Activated naive CD8-positive, alpha-beta T cell treated with anti-CD3 and anti-CD28 coated beads, Interleukin-2, amount 10 ng/mL, durations not matched to agents 7 days and 5 days (primary cell): ENCODE results near the gene MRPL23. TPM values are rescaled to one million over a fixed set of nuclear protein-coding genes. Genes with fewer than 3 reads are reported as not detected.

ENCODE experiments used
- ATAC-seq: fragments of 150-1000 bp; cut with Tn5 transposase; one replicate; pipeline ENCODE4 v1.10.0; 2021; ENCODE audit warnings: low read depth, moderate library complexity
- POLR2A ChIA-PET: fragments of 350-600 bp; sonication (Branson Sonifier 250); formaldehyde crosslinking; loops from one replicate; lab custom pipeline; 2021; ENCODE audit warnings: antibody characterized with exemption; lab: Charles Lee
- DNase-seq: peaks from one replicate; pipeline ENCODE4 v3.0.0; 2021
- H3K27ac Mint-ChIP-seq: one replicate; pipeline ENCODE4 v1.8.0; 2022; ENCODE audit warnings: mild to moderate bottlenecking, mixed read lengths
- H3K27me3 Mint-ChIP-seq: one replicate; pipeline ENCODE4 v1.8.0; 2022; ENCODE audit warnings: mild to moderate bottlenecking, moderate library complexity, mixed read lengths
- H3K36me3 Mint-ChIP-seq: one replicate; pipeline ENCODE4 v1.8.0; 2021; ENCODE audit warnings: mild to moderate bottlenecking, mixed read lengths
- H3K4me1 Mint-ChIP-seq: one replicate; pipeline ENCODE4 v1.8.0; 2021; ENCODE audit warnings: mixed read lengths
- H3K4me3 Mint-ChIP-seq: one replicate; pipeline ENCODE4 v1.8.0; 2022; ENCODE audit warnings: mild to moderate bottlenecking, moderate library complexity, mixed read lengths
- H3K9me3 Mint-ChIP-seq: one replicate; pipeline ENCODE4 v1.8.0; 2021; ENCODE audit warnings: mixed read lengths
- total RNA-seq, 2 experiments: library from RNA; stranded (reverse); gene quantifications; one replicate each; pipeline ENCODE4 v1.2.3, GENCODE V29; 2021

Gene MRPL23
- total RNA-seq: 10 to 100 TPM; 76.2 to 77.7 TPM

DNA sequence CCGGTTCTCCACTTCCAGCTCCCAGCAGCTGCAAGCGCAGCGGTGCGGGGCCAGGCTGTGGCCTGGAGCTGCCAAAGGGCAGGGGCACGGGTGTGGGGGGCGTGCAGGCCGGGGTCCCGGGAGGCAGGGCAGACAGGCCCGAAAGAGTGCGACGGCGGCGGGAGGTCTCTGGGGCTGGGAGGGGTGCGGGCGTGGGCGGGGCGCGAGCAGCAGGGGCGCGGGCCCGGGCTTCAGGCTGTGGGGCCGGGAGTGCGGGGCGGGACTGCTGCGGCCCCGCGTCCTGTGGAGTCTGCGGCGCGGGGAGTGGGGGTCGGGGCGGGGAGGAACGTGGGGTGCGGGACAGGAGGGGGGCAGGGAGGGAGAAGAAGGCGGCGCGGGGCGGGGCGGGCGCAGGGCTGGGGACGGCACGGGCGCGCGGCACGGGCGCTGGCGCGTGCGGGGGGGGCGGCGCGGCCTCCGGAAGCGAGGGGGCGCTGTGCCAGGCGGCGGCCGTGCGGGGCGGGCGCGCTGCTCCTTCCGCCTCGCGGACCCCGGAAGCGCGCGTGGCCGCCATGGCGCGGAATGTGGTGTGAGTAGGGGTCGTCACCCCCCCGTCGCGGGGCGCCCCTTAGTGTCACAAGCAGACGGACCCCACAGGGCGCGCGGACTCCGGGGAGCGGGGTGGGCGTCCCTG is at the start of gene MRPL23:
MRPL23 (plus strand) TSS at position 521 of the 673 bp plus-strand sequence; CDS start at position 552, 31 bp downstream.
- peak; percentile 72 for ATAC-seq
- no peaks in the 10 kb centered on the region for H3K36me3 Mint-ChIP-seq
- peak; percentile 54 for DNase-seq
- POLR2A ChIA-PET: interaction anchor here (0.9 to 2.4 kb wide), 4 partner anchors 9 to 94 kb away, joined by 3 to 10 read pairs (median 6); partner anchors contain the start of gene LSP1
- no peaks in the 10 kb centered on the region for H3K4me1 Mint-ChIP-seq
- H3K27ac Mint-ChIP-seq: no peak within 1 kb of the TSS
- H3K9me3 Mint-ChIP-seq: no peaks in the 10 kb centered on the region
- no peaks in the 10 kb centered on the region for H3K27me3 Mint-ChIP-seq
- no peak within 1 kb of the TSS for H3K4me3 Mint-ChIP-seq

DNA sequence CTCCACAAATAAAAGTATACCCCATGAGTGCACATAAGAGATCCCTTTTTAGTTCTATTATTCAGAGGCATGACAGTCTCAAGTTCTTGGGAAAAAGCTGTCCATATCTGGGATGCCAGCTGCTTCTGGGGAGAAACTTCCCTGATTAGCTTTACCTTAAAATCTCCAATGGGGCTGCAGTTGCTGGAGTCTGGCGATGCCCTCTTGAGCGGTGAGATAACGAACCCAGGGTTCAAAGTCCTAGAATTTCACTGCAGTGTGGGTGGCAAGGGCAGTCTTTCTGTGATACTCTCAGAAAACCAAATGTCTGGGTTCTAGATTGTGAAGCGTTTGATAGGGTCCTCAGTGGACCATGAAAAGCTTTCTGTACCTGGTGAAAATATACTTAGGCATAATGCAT is 48.0 kb upstream of the MRPL23 start:
- Mint-ChIP-seq H3K4me3 (no peak overlapping the region), H3K27ac (no peak overlapping the region), H3K4me1 (no peaks in the 10 kb centered on the region), H3K27me3 (peaks cover 28% of the 10 kb centered on the region), H3K9me3 (no peaks in the 10 kb centered on the region), H3K36me3 (no peaks in the 10 kb centered on the region)
- ATAC-seq (no peak), DNase-seq (no peak)
- POLR2A ChIA-PET: no interaction called here

DNA sequence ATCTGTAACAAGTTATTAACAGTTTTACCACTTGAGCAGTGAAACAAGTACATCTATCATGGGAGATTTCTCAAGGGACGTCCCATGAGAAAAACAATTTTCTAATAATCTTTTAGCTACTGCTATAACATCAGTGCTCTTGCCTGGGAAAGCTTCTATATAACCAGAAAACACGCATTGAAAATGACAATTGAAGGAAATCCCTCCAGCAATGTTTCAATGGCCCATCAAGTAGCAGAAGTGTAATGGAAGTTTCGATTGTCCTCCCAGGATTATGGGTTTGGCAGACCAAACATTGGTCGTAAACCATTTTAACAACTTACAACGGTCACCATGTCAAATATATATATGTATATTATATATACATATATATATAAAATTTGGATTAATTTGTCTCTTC is 47.4 kb upstream of the MRPL23 start:
- no peak for DNase-seq
- no peaks in the 10 kb centered on the region for H3K36me3 Mint-ChIP-seq
- no peak for ATAC-seq
- H3K27me3 Mint-ChIP-seq: peaks cover 28% of the 10 kb centered on the region
- no peak overlapping the region for H3K4me3 Mint-ChIP-seq
- H3K9me3 Mint-ChIP-seq: no peaks in the 10 kb centered on the region
- H3K4me1 Mint-ChIP-seq: no peaks in the 10 kb centered on the region
- POLR2A ChIA-PET: no interaction called here
- H3K27ac Mint-ChIP-seq: no peak overlapping the region

DNA sequence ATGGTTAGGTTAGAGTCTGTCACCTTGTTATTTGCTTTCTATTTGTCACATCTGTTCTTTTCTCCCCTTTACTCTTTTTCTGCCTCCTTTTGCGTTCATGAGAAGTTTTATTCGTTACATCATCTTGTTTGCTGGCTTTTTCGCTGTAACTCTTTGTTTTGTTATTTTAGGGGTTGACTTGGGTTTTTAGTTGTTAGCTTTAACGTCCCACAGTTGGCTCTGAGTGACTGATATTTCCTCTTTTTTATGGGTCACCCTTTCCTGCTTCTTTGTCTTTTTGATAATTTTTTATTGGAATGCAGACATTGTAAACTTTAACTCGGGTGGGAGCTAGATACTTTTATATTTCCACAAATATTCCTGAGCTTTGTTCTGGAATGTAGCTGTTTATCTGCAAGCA is 41.0 kb upstream of the MRPL23 start:
- no peak for ATAC-seq
- no peak overlapping the region for H3K27ac Mint-ChIP-seq

DNA sequence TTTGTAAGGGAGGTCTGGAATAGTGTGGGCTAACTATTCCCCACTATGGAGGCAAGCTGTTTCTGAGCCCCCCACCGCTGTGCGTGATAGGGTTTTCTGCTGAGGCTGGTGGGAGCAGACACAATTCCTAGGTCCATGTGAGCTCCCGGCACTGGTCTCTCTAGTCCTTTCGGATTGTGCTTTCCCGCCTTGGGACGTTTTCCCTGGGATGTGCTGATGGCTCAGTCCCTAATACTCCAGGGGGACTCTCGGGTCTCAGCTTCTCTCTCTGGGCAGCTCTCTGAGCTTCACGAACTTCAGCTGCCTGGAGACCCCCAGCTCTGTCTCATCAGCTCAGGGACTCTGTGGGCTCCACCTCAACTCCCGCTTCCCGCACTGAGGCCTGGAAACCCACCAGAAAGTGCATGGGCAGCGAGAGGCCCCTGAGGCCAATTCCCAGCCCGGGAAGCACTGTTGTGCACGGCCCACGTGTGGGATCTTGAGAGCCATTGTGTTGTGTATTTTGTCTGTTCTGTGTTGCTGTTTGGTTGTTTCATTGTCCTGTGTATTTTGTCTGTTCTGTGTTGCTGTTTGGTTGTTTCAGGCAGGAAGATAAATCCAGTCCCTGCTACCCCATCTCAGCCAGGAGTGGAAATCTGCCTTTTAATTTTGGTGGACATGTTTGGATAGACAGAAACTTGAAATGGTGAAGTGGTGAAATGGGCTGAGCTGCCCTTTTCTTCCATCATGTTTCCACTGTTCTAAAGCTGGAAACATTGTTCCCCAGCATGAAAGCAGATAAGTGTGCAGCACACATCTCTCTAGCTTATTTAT is 40.3 kb upstream of the MRPL23 start:
- no peaks in the 10 kb centered on the region for H3K4me1 Mint-ChIP-seq
- ATAC-seq: no peak
- H3K36me3 Mint-ChIP-seq: no peaks in the 10 kb centered on the region
- no peak overlapping the region for H3K27ac Mint-ChIP-seq
- peaks cover 17% of the 10 kb centered on the region for H3K27me3 Mint-ChIP-seq
- POLR2A ChIA-PET: interaction anchor here (1.0 to 1.3 kb wide), 2 partner anchors 41 to 59 kb away, joined by 3 read pairs; no protein-coding TSS in a partner anchor
- DNase-seq: no peak
- H3K4me3 Mint-ChIP-seq: no peak overlapping the region
- H3K9me3 Mint-ChIP-seq: no peaks in the 10 kb centered on the region

More for the DNA sequence above, 41.0 kb upstream of the MRPL23 start:
- Mint-ChIP-seq H3K9me3 (no peaks in the 10 kb centered on the region), H3K36me3 (no peaks in the 10 kb centered on the region), H3K4me1 (no peaks in the 10 kb centered on the region), H3K4me3 (no peak overlapping the region), H3K27me3 (peaks cover 14% of the 10 kb centered on the region)
- DNase-seq: no peak
- POLR2A ChIA-PET: interaction anchor here (1.0 to 1.3 kb wide), 2 partner anchors 42 to 58 kb away, joined by 3 read pairs; no protein-coding TSS in a partner anchor

DNA sequence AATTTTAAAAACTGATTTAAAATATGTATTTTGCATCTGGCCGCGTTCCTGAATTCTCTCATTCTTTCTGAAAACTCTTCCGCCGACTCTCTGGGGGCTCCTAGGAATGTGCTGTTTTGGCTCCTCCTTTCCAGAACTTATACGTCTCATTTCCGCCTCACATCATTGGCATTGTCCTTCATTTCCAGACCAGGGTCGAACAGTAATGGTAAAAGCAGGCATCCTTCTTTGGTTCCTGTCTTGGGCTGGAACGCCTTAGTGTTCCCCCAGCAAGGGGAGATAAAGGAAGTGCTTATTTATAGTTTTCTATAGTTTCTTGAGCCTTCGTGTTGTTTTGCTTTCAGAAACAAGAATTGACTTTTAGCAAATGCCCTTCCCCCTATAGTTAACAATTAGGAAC is 38.5 kb upstream of the MRPL23 start:
- no peak for ATAC-seq
- Mint-ChIP-seq H3K4me1 (no peaks in the 10 kb centered on the region), H3K27ac (no peak overlapping the region), H3K9me3 (no peaks in the 10 kb centered on the region), H3K4me3 (no peak overlapping the region), H3K27me3 (peaks cover 17% of the 10 kb centered on the region), H3K36me3 (no peaks in the 10 kb centered on the region)
- POLR2A ChIA-PET: no interaction called here
- no peak for DNase-seq

DNA sequence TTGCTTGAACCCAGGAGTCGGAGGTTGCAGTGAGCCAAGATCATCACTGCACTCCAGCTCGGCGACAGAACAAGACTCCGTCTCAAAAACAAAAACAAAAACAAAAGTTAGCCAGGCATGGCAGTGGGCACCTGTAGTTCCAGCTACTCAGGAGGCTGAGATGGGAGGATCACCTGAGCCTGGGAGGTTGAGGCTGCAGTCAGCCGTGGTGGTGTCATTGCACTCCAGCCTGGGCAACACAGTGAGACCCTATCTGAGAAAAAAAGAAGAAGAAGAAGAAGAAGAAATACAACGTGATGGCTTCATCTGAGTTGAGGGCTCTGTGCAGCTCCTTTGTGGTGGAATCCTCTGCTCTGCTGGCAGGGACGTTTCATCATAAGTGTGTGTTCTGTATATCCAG is 37.6 kb upstream of the MRPL23 start:
- Mint-ChIP-seq H3K36me3 (no peaks in the 10 kb centered on the region), H3K9me3 (peaks cover 2% of the 10 kb centered on the region), H3K27me3 (peaks cover 19% of the 10 kb centered on the region), H3K27ac (no peak overlapping the region), H3K4me1 (peaks cover 2% of the 10 kb centered on the region), H3K4me3 (no peak overlapping the region)
- DNase-seq (no peak), ATAC-seq (no peak)
- POLR2A ChIA-PET: no interaction called here

DNA sequence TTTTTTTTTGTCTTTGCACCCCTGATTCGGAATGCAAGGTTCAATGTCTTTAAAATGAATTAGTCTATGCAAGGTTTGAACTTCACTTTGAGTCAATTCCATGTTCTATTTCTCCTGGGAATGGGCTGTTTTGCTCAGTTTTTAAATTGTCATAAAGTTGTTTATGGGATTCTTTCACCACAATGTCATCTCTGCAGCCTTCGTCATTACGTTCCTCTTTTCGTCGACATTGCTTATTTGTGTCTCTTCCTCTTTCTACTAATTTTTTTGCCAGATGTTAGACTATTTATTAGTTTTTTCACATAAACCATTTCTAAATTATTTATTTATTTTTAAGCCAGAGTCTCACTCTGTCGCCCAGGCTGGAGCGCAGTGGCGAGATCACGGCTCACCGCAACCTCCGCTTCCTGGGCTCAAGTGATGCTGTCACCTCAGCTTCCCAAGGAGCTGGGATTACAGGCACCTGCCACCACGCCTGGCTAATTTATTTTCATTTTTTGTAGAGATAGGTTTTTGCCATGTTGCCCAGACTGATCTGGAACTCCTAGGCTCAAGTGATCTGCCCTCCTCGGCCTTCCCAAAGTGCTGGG is 34.7 kb upstream of the MRPL23 start:
- POLR2A ChIA-PET: no interaction called here
- H3K27ac Mint-ChIP-seq: no peak overlapping the region

DNA sequence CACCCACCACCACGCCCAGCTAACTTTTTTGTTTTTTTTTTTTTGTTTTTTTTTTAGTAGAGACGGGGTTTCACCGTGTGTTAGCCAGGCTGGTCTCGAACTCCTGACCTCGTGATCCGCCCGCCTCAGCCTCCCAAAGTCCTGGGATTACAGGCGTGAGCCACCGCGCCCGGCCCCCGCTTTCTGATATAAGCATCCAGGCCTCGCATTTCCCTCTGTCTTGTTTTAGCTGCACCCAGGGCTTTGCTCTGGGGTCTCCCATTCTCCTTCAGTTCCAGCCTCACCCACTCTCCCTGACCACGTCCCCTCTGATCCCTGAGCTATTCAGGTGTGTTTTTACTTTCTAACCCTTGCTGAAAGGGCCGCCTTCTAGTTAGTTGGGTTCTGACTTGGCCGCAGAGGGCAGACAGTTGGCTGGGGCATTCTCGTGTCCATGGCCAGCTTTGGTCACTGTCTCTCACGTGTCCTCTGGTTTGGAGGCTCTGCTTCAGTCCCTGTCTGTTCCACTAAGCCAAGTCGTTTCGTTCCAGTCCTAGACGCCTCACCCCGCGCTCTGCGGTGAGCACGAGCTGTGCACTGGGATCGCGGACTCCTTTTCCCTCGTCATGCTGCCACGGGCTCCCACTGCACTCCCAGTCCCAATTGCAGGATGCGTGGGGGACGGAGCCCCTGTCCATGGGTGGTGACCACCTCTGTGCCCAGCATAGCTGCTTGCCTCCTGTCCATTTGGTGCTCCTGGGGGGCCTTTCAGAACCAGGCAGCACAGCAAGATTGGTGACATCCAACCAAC is 33.7 kb upstream of the MRPL23 start:
- Mint-ChIP-seq H3K27ac (no peak overlapping the region), H3K4me1 (peaks cover 7% of the 10 kb centered on the region), H3K27me3 (peaks cover 5% of the 10 kb centered on the region), H3K4me3 (no peak overlapping the region), H3K9me3 (peaks cover 4% of the 10 kb centered on the region), H3K36me3 (peaks cover 5% of the 10 kb centered on the region)
- ATAC-seq: no peak
- no peak for DNase-seq
- POLR2A ChIA-PET: no interaction called here

More for the DNA sequence above, 34.7 kb upstream of the MRPL23 start:
- Mint-ChIP-seq H3K36me3 (peaks cover 5% of the 10 kb centered on the region), H3K27me3 (peaks cover 7% of the 10 kb centered on the region), H3K9me3 (peaks cover 4% of the 10 kb centered on the region), H3K4me1 (peaks cover 7% of the 10 kb centered on the region), H3K4me3 (no peak overlapping the region)
- DNase-seq: no peak
- no peak for ATAC-seq

DNA sequence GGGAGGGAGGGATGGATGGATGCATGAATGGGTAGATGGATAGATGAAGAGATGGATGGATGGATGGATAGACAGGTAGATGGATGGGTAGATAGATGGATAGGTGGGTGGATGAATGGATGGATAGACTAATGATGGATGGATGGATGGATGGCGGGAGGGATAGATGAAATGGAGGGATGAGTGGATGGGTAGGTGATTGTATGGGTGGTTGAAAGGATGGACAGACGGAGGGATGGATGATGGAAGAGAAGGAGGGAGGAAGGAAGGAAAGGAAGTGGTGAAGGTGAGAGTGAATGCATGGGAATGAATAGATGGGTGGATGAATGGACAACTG is 31.4 kb upstream of the MRPL23 start:
- Mint-ChIP-seq H3K4me1 (peaks cover 7% of the 10 kb centered on the region), H3K4me3 (no peak overlapping the region), H3K9me3 (peaks cover 4% of the 10 kb centered on the region), H3K27ac (peak overlapping the region; percentile 11), H3K36me3 (peaks cover 5% of the 10 kb centered on the region), H3K27me3 (peaks cover 5% of the 10 kb centered on the region)
- DNase-seq: no peak
- POLR2A ChIA-PET: interaction anchor here (3.6 kb wide), 1 partner anchor 26 kb away, joined by 31 read pairs; no protein-coding TSS in a partner anchor
- no peak for ATAC-seq

DNA sequence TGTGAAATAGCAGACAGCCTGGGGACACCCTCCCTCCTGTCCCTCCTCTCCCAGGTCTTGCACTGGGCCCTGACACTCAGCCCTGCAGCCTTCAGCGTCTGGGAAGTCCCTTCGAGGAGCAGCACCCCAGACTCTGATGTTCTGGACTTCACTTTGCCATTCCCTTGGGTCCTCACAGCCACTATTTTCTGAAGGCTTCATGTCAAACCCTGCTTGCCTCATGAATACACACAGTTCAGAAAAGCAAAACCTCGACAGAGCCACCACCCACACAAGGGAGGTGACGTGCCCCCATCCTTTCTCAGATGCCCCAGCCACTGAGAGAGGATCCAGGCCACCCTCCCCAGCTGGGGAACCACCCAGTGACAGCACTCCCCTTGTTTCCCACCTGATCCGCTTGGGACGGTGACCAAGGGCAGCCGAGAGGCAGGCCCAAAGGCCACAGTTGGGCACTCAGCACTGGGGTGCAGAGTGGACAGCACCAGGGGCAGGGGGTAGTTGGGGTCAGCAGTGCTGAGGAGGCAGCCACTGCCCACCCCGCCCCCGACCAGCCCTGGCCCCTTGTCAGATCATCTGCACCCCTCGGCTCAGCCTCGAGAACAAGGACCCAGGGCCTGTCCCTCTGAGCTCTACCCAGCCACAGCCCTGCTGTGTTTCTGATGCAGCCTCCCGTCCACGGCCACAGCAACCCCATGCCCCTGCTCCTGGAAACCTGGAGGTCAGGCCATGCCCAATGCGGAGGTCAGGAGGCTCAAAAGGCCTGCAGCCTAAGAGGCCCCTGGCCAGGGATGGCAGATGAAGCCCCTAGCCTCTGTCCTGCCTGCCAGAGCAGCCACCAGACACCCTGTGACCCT is 30.8 kb upstream of the MRPL23 start:
- peaks cover 4% of the 10 kb centered on the region for H3K9me3 Mint-ChIP-seq
- peaks cover 5% of the 10 kb centered on the region for H3K27me3 Mint-ChIP-seq
- no peak overlapping the region for H3K4me3 Mint-ChIP-seq
- peaks cover 5% of the 10 kb centered on the region for H3K36me3 Mint-ChIP-seq
- ATAC-seq (peak; percentile 11), DNase-seq (no peak)
- no peak overlapping the region for H3K27ac Mint-ChIP-seq
- H3K4me1 Mint-ChIP-seq: peaks cover 7% of the 10 kb centered on the region
- POLR2A ChIA-PET: interaction anchor here (3.6 kb wide), 1 partner anchor 27 kb away, joined by 31 read pairs; no protein-coding TSS in a partner anchor

DNA sequence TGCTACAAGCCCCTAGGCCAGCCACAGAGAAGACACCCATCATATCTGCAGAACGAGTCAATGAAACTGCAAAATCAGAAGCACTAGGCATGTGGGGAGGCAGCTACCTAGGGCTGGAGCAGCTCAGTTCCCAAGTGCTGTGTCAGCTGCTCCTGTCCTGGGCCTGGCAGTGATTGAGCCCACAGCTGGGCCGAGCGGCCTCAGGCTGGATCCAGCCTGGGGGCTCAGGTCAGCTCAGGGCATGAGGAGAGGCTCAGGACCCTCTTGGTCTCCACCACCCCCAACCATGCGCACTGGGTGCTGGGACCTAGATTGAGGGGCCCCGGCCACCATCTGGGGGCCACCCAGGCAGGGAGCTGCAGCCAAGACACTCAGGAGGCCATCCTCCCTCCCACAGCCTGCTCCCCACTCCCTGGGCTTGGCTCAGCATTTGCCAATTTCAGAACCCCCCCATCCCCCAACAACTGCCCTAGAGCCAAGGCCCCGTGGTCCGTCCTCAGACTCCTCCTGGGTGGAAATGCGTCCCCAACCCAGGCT is 30.1 kb upstream of the MRPL23 start:
- ATAC-seq: peak; percentile 16

More for the DNA sequence above, 30.1 kb upstream of the MRPL23 start:
- H3K36me3 Mint-ChIP-seq: peaks cover 5% of the 10 kb centered on the region
- peak; percentile 35 for DNase-seq
- H3K27me3 Mint-ChIP-seq: peaks cover 2% of the 10 kb centered on the region
- no peak overlapping the region for H3K4me3 Mint-ChIP-seq
- H3K27ac Mint-ChIP-seq: no peak overlapping the region
- POLR2A ChIA-PET: interaction anchor here (3.6 kb wide), 1 partner anchor 27 kb away, joined by 31 read pairs; no protein-coding TSS in a partner anchor
- peaks cover 7% of the 10 kb centered on the region for H3K4me1 Mint-ChIP-seq
- peaks cover 4% of the 10 kb centered on the region for H3K9me3 Mint-ChIP-seq
